Liver (tissue), 3 donors: Measurements from ENCODE around the gene SPAG17.

Experiments
- NR2F2 ChIP-seq: IDR thresholded peaks from 2 replicates; pipeline ENCODE4 v1.6.1; 2016; ENCODE audit warnings: antibody characterized with exemption
- REST ChIP-seq: IDR thresholded peaks from 2 replicates; pipeline ENCODE4 v1.6.1; 2016; ENCODE audit warnings: antibody characterized with exemption, mild to moderate bottlenecking
- TF ChIP-seq, protein P1 (sequence below): fragments of 150-350 bp; IDR thresholded peaks from 2 replicates; pipeline ENCODE4 v1.5.1; 2017; ENCODE audit warnings: improper control_type of control experiment, low read depth, low read length; ENCODE audit not compliant: missing input control
- donor health status: healthy.
- donor health status: healthy.

GRCh38 chr1:117952386-117952785 lies 232.6 kb downstream of the SPAG17 start:
- TF ChIP-seq REST (no peak), NR2F2 (no peak)
- TF ChIP-seq, protein P1, sequence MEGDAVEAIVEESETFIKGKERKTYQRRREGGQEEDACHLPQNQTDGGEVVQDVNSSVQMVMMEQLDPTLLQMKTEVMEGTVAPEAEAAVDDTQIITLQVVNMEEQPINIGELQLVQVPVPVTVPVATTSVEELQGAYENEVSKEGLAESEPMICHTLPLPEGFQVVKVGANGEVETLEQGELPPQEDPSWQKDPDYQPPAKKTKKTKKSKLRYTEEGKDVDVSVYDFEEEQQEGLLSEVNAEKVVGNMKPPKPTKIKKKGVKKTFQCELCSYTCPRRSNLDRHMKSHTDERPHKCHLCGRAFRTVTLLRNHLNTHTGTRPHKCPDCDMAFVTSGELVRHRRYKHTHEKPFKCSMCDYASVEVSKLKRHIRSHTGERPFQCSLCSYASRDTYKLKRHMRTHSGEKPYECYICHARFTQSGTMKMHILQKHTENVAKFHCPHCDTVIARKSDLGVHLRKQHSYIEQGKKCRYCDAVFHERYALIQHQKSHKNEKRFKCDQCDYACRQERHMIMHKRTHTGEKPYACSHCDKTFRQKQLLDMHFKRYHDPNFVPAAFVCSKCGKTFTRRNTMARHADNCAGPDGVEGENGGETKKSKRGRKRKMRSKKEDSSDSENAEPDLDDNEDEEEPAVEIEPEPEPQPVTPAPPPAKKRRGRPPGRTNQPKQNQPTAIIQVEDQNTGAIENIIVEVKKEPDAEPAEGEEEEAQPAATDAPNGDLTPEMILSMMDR = no peak
